Stimulated activated CD4-positive, alpha-beta T cell treated with anti-CD3 and anti-CD28 coated beads, Interleukin-4, amount 100 ng/mL, for 4 hours (primary cell): ENCODE data around the gene HIF3A.

Source experiments
- DNase-seq, 2 experiments: peaks; one replicate each; pipeline ENCODE4 v3.0.0-alpha.2; 2020

Gene HIF3A

GRCh38 chr19:46330319-46330918 is 33.6 kb downstream of the HIF3A start:
- DNase-seq = no peak

- DNase-seq = no peak
These were observed 40.6 kb downstream of the HIF3A start for GRCh38 chr19:46337487-46337886.

DNA sequence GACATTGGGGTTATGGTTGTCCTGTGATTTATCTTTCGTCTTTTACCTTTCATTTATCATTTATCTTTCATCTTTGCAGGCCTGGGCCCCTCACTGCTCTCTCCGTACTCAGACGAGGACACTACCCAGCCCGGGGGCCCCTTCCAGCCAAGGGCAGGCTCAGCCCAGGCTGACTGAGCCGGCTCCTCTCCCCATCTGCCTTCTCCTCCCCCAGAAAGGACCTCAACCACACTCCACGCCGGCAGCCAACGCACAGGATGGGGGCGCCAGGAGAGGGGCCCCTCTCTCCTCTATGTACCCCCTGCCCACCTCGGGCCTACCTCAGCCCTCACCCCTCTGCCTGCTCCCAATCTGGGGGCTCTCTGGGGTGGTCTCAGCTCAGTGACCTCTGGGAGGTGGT is 42.6 kb downstream of the HIF3A start:
- no peak for DNase-seq

- no peak for DNase-seq
These were observed 43.3 kb downstream of the HIF3A start for GRCh38 chr19:46340051-46340659.

GRCh38 chr19:46341937-46342336 is 45.1 kb downstream of the HIF3A start:
- no peak for DNase-seq

DNA sequence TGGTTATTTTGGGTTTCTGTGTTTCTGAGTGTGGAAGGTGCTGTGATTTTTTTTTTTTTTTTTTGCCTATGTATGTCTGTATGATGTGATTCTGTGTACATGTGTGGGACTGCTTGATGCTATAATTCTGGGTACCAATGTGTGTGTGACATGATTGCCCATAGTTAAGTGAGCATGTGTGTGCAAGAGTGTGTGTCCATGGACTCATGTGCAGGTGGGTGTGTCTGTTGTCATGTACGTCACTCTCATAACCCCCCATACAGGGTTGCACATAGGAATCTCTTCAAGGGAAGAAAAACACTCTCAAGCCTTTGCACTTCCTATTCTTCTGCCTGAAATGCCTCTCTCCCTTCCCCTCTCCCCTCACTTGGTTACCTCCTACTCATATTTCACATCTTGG is 47.5 kb downstream of the HIF3A start:
- no peak for DNase-seq

DNA sequence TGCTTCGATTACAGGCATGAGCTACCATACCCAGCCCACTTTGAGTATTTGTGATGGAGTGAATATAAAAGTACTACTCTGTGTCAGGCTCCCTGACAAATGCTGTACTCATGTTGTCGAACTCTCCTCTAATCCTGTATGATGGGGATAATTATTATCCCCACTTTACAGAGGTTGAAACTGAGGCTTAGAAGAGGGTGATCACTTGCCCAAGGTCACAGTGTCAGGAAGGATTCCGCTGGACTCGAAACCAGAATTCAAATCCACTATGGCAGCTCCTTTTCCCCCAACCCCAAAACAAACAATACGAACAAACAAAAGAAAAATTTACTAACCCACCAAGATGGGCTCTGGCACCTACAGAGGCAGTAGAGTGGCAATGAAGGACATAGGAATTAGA is 48.3 kb downstream of the HIF3A start:
- no peak for DNase-seq

DNA sequence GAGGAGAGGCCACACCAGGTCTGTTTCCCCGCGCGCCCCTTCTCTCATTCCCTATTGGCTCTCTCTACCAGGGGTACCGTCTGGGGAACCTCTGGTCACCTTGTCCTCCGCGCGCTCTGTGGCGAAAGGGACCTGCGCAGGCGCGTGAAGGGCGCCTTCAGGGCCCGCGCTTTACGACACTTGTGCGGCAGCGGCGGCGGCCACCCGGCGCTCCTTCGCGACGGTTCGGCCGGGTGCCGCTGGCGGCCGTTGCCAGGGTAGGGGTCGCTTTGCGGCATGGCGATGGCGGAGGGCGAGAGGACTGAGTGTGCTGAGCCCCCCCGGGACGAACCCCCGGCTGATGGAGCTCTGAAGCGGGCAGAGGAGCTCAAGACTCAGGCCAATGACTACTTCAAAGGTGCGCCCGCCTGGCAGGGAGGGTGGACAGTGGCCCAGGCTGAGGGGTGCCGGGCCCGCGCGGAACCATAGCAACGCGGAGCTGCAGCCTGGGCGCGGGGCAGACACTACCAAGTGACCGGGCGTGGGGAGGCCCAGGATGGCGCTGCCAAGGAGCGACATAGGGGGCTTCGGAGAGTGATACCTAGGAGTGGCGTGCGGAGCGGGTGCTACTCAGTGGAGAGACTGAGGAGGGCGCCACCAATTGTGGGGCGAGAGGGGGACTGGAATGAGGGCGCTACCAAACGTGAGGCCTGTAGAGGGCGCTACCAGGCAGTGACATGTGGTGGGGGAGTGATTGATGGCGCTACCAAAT is 50.2 kb downstream of the HIF3A start, which contains the start of gene PPP5C:
Gene PPP5C, plus strand, starts transcription at position 267 of the 751 bp plus-strand sequence. Its CDS starts 10 bp downstream, at position 277.
- peak; percentile 85 to 86 for DNase-seq

- no peak for DNase-seq
These were observed 50.7 kb downstream of the HIF3A start for GRCh38 chr19:46347572-46347883.

DNA sequence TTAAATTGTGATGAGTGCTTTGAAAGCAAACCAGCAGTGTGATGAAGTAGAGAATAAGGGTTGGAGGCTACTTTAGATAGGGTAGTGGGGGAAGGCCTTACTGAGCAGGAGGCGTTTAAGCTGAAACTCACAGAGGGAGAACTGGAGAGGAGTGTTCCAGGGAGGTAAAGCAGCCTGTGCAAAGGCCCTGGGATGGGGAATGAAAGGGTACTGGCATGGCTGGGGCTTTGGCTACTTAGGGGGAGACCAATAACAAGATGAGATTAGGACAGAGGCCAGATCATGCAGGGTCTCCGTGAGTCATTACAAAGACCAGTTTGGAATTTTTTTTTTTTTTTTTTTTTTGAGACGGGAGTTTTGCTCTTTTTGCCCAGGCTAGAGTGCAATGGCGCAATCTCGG is 51.1 kb downstream of the HIF3A start:
- DNase-seq = no peak

GRCh38 chr19:46349311-46349993 is 52.6 kb downstream of the HIF3A start:
- DNase-seq = no peak

DNA sequence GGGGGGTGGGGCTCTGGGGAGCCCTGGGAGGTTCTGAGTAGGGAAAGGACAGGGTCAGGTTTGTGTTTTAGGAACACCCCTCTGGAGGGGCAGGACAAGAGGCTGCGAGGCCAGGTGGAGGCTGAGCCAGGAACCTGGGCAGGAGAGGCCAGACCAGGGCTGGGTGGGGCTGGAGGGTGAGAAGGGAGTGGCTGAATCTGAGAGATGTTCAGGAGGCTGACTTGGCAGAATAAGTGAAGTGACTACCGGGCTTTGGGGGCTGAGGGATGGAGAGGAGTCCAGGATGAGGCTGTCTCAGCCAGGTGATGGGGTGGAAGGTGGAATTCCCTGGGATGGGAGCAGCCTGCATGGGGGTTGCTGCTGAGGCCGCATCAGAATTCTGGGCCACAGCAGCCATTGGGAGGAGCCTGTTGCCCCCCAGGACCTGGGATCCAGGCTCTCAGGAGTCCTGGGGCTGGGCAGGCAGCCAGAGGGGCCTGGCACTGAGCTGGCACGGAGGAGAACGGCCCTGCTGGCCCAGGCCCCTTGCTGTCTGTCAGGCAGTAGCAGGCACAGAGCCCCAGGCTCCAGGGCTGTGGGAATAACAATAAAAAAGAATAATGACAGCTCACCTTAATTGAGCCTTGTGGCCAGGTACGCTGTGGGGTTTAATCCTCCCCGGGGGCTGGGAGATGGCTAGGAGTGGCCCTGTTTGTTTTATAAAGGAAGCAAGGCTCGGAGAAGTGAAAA is 53.4 kb downstream of the HIF3A start:
- DNase-seq = no peak

GRCh38 chr19:46350758-46351159 is 53.9 kb downstream of the HIF3A start:
- DNase-seq = peak; percentile 29

- DNase-seq = peak in 1 of 2 experiments; percentile 37
These were observed 54.6 kb downstream of the HIF3A start for GRCh38 chr19:46351241-46352041.

DNA sequence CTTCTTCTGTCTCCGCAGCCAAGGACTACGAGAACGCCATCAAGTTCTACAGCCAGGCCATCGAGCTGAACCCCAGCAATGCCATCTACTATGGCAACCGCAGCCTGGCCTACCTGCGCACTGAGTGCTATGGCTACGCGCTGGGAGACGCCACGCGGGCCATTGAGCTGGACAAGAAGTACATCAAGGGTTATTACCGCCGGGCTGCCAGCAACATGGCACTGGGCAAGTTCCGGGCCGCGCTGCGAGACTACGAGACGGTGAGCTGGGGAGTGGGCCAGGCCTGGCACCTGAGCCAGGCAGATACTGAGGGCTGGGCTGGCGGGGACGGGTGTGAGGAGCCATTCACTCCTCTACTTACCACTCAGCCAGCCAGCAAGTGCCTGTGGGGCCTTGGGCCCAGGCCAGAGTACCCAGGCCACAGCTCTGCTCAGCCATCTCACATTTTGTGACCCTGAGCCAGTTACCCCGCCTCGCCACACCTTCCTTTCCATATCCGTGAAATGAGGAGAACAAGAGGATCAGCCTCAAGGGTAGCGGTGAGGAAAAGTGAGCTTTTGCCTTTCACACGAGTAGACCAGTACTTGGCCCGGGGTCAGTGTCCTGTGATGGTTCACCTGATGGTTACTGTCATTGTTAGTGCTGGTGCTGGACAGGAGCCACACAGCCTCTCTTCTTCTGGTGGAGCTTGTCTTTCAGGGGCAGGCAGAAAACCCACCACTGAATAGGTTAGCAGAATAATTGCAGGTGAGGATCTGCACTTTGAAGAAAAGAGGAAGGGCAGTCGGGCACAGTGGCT is 57.1 kb downstream of the HIF3A start:
- no peak for DNase-seq

GRCh38 chr19:46355234-46356148 is 58.6 kb downstream of the HIF3A start:
- no peak for DNase-seq

GRCh38 chr19:46356149-46357055 is 59.6 kb downstream of the HIF3A start:
- no peak for DNase-seq

DNA sequence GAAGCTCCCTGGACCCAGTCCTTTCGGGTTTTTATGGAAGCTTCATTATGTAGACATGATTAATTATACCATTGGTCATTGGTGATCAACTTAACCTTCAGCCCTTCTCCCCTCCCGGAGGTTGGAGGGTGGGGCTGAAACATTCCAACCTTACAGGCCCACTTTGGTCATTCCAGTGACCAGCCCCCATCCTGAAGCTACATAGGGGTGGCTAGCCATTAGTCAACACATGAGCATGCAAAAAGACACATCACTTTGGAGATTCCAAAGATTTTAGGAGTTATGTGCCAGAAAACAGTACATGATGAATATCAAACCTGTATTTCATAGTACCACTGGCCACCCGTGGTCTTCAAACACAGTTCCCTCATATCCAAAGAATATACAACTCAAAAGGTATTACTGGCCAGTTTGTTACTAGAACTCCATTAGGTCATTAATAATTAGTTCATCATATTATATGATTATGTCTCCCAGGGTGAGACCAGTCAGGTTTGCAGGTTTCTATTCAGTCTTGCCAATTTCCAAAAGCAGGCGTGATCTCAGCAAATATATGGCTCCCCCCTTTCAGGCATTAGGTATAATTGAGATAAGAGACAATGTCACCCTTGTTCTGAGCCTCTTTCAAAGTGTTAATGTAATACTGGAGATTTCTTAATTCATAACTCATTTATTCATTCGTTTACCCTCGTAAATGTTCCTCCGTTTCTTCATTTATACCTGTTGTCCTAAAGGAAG is 61.2 kb downstream of the HIF3A start:
- DNase-seq = no peak
